Kidney epithelial cell (primary cell): Measurements from ENCODE around the gene GPR137B. TPM values are rescaled to one million over a fixed set of nuclear protein-coding genes. Genes with fewer than 3 reads are reported as not detected.
"Not testable (repeated sequence)": the region's sequence is repeated elsewhere in the genome, so short reads cannot be mapped to it uniquely, and the experiment has no call there.

ENCODE experiments used
- DNase-seq: peaks from one replicate; pipeline ENCODE4 v3.0.0-alpha.2; 2010; ENCODE audit warnings: low read depth
- H3K27me3 ChIP-seq: 2 replicates; pipeline ENCODE4 v1.6.0; 2011; ENCODE audit warnings: low read length; ENCODE audit not compliant: control insufficient read depth, insufficient read depth
- H3K36me3 ChIP-seq: 2 replicates; pipeline ENCODE4 v1.5.1; 2011; ENCODE audit warnings: low read length; ENCODE audit not compliant: control insufficient read depth, insufficient read depth
- H3K4me3 ChIP-seq: 2 replicates; pipeline ENCODE4 v1.5.1; 2011; ENCODE audit warnings: low read depth, mild to moderate bottlenecking, control low read depth, low read length
- total RNA-seq: library from RNA; depleted of rRNA; stranded (reverse); fragments of >200 nt; gene quantifications from 2 replicates; pipeline ENCODE4 v1.2.3, GENCODE V29; 2015
- TF ChIP-seq, protein P1 (sequence below): IDR thresholded peaks from 2 replicates; pipeline ENCODE4 v1.5.1; 2011; ENCODE audit warnings: mild to moderate bottlenecking, moderate library complexity, low read length, control low read depth, inconsistent platforms; ENCODE audit not compliant: insufficient read depth, poor library complexity, severe bottlenecking

The GPR137B gene
- total RNA-seq, 1 donor from 2014 or later = 26.8 TPM

DNA sequence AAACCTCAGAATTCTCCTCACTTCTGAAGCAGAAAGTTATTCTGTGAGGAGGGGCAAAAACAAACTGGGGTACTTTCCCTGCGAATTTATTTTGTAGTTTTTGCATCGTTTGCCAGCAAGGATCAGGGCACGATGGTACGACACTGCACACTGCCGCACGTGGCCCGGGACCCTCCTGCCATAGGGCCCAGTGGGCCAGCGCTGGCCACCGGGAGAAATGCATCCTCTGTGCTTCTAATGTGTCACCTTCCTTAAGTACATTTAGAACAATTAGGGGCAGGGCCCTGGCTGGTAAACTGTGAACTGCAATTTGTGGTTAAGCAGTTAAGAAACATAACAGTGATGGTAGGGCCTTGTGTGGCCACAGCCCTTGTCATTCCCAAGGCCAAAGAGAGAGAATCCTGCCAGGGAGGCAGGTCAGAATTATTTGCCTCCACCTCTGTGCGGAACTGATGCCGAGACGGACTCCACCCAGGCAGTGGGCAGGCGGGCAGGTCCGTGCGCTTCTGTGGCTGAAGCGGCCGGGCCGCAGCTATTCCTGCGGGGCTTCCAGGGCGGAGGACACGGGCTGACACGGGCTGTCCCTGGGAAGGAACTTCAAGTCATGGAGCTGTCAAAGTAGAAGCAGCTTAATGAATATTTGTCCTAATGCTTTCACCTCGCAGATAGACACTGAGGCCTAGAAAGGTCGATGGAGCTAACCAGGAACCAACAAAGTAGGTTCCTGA is 12.5 kb downstream of the GPR137B start:
- no peak overlapping the region for H3K4me3 ChIP-seq
- DNase-seq = no peak
- no peaks in the 10 kb centered on the region for H3K27me3 ChIP-seq
- no peaks in the 10 kb centered on the region for H3K36me3 ChIP-seq
- TF ChIP-seq, protein P1, sequence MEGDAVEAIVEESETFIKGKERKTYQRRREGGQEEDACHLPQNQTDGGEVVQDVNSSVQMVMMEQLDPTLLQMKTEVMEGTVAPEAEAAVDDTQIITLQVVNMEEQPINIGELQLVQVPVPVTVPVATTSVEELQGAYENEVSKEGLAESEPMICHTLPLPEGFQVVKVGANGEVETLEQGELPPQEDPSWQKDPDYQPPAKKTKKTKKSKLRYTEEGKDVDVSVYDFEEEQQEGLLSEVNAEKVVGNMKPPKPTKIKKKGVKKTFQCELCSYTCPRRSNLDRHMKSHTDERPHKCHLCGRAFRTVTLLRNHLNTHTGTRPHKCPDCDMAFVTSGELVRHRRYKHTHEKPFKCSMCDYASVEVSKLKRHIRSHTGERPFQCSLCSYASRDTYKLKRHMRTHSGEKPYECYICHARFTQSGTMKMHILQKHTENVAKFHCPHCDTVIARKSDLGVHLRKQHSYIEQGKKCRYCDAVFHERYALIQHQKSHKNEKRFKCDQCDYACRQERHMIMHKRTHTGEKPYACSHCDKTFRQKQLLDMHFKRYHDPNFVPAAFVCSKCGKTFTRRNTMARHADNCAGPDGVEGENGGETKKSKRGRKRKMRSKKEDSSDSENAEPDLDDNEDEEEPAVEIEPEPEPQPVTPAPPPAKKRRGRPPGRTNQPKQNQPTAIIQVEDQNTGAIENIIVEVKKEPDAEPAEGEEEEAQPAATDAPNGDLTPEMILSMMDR = no peak

DNA sequence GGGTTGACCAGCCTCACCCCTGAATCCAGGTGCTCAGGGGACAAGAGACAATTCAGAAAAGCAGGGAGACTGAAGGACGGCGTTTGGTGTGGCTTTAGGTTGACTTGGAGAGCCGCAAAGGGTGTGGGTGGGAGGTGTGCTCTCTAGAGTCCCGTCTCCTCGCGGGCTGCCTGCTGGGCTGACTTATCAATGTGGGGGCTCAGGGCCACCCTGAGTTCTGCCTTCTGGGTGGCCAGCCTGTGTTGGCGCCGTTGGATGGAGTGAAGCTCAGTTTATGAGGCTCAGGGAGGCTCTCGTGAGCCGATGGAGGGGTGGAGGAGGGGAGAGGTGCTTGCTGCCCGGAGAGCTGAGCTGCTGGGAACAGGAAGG is 13.0 kb downstream of the GPR137B start:
- TF ChIP-seq, protein P1 = no peak
- Histone ChIP-seq H3K27me3 (no peaks in the 10 kb centered on the region), H3K4me3 (no peak overlapping the region), H3K36me3 (no peaks in the 10 kb centered on the region)
- DNase-seq = no peak

DNA sequence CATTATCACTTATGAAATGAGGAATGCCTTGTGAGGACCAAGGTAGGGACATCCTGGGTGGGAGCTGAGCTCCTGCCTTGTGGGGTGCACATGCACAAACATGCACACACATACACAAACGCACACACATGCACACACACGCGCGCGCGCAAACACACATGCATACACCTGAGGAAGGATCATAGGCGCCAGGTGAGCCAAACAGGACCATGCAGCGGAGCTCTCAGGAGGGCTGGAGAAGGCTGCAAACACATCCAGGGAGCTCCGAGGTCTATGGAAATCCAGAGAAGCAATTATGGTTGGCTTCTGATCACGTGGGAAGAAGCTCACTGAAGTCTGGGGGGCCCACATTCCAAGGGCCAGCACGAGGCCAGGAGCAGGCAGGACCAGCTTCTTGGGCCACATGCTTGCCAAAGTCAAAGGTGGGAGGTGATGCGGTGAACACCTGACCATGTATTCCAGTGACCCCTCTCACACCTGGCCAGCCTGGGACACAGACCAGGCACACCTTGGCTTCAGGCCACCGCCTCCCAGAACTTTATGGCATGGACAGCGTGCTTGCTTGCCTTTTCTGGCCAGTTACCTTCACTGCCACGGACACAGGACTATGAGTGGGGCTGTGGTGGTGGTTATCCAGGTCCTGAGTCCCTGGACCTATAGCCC is 13.6 kb downstream of the GPR137B start:
- TF ChIP-seq, protein P1 = no peak
- Histone ChIP-seq H3K36me3 (no peaks in the 10 kb centered on the region), H3K4me3 (no peak overlapping the region), H3K27me3 (no peaks in the 10 kb centered on the region)
- DNase-seq = no peak

DNA sequence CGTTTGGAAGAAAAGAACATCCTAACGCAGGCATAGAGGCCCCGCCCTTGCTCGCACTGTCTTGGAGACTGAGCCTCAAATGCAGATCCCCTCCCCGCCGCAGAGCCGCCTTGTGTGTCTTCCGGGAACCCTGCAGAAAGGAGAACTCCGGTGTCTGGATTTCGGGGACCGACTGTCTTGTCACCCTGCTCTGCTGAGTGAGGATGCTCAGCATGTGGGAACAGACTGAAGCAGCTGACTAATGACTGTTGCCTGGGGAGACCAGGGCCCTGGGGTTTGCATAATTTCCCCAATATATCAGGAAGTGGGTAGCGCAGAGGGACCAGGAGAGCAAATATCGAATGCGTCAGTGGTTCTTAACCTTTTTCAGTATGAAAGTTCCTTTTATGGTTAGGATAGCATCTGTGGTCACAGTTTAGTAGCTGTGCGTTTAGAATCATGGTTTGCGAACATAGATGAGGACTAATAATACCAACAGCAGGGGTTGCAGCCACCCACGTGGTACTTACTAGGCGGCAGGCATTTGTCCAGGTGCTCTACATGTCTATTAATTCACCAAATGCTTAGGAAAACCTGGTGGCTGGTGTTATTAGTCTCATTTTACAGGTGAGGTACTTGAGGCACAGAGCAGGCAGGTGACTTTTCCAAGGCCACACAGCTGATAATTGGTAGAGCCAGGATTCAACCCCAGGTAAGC is 14.3 kb downstream of the GPR137B start:
- TF ChIP-seq, protein P1 = no peak
- H3K4me3 ChIP-seq = no peak overlapping the region
- H3K36me3 ChIP-seq = no peaks in the 10 kb centered on the region
- H3K27me3 ChIP-seq = no peaks in the 10 kb centered on the region
- no peak for DNase-seq

DNA sequence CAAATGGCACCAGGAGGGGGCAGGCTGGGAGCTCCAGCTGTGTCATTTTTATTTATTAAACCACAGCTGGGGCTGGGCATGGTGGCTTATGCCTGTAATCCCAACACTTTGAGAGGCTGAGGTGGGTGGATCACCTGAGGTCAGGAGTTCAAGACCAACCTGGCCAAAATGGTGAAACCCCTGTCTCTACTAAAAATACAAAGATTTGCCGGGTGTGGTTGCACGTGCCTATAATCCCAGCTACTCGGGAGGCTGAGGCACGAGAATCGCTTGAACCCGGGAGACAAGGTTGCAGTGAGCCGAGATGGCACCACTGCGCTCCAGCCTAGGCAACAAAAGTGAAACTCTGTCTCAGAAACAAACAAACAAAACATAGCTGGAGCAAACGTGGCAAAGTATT is 15.7 kb downstream of the GPR137B start:
- not testable (repeated sequence) for H3K27me3 ChIP-seq, DNase-seq, H3K36me3 ChIP-seq, H3K4me3 ChIP-seq

DNA sequence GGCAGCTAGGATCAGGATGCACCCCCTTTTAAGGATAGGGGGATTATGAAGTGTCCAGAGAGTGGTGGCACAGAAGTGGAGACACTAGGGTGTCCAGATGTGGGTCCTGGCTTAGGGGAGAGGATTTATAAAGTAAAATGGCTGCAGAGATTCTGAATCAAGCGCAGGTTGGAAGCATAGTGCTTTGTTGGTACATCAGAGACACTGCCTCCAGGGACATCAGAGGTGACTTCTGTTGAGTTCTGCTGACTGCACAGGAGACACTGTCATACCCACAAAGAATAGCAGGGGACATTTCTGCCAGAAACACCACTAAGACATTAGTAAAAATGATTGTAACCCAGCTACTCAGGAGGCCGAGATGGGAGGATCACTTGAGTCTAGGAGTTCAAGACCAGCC is 16.4 kb downstream of the GPR137B start:
- Histone ChIP-seq H3K4me3 (no peak overlapping the region), H3K36me3 (no peaks in the 10 kb centered on the region), H3K27me3 (no peaks in the 10 kb centered on the region)
- TF ChIP-seq, protein P1 = no peak
- DNase-seq = no peak
